H1 (cell line): ENCODE results near the gene LRRC3C. TPM values are rescaled to one million over a fixed set of nuclear protein-coding genes. Genes with fewer than 3 reads are reported as not detected.

Source experiments
- CTCF ChIA-PET: fragments of 300-600 bp; sonication (Branson Sonifier 250); formaldehyde crosslinking; loops from one replicate; lab custom pipeline; 2021; ENCODE audit not compliant: partially characterized antibody; lab: Charles Lee
- POLR2A ChIA-PET: fragments of 300-600 bp; sonication (Branson Sonifier 250); formaldehyde crosslinking; loops from one replicate; lab custom pipeline; 2021; ENCODE audit warnings: inconsistent platforms; ENCODE audit not compliant: partially characterized antibody; lab: Charles Lee
- DNase-seq, 2 experiments: peaks; one replicate each; pipeline versions ENCODE4 v3.0.0 to v3.0.0-alpha.2; 2010 to 2022; ENCODE audit warnings: low spot score in 2 of 2, low read depth in 1 of 2, mixed read lengths in 1 of 2
- FAIRE-seq: peaks from 2 replicates; lab custom pipeline; 2011; peaks lifted over from hg19 to GRCh38; lab: Jason Lieb, UNC
- H2AFZ ChIP-seq: 2 replicates; pipeline ENCODE4 v1.8.1; 2012; ENCODE audit warnings: low read length, inconsistent platforms
- H2AK5ac ChIP-seq: 2 replicates; pipeline ENCODE4 v1.6.1; 2013; ENCODE audit warnings: low read depth, low read length
- H2BK120ac ChIP-seq: replicated peaks from 2 replicates; pipeline ENCODE3; 2013; ENCODE audit warnings: low read depth, low read length, inconsistent platforms
- H2BK12ac ChIP-seq: 2 replicates; pipeline ENCODE4 v1.6.1; 2013; ENCODE audit warnings: low read depth, low read length
- H2BK15ac ChIP-seq: 2 replicates; pipeline ENCODE4 v1.6.1; 2013; ENCODE audit warnings: low read length
- H2BK20ac ChIP-seq: 2 replicates; pipeline ENCODE4 v1.6.1; 2013; ENCODE audit warnings: low read length
- H2BK5ac ChIP-seq: 2 replicates; pipeline ENCODE4 v1.6.1; 2013; ENCODE audit warnings: low read depth, low read length
- H3K14ac ChIP-seq: 2 replicates; pipeline ENCODE4 v1.6.1; 2013; ENCODE audit warnings: inconsistent platforms; ENCODE audit not compliant: insufficient read length
- H3K18ac ChIP-seq: 2 replicates; pipeline ENCODE4 v1.6.1; 2013; ENCODE audit warnings: low read length; ENCODE audit errors: extremely low read depth
- H3K23ac ChIP-seq: 2 replicates; pipeline ENCODE4 v1.6.1; 2013; ENCODE audit warnings: inconsistent platforms; ENCODE audit not compliant: insufficient read length
- H3K23me2 ChIP-seq: 2 replicates; pipeline ENCODE4 v1.6.1; 2013; ENCODE audit warnings: low read depth, low read length
- H3K27ac ChIP-seq: 2 replicates; pipeline ENCODE4 v1.6.1; 2011; ENCODE audit warnings: low read depth, low read length, inconsistent platforms
- H3K27me3 ChIP-seq, 4 experiments: replicated peaks in 1 of 4; 1 replicate in 1 of 4; 2 replicates in 3 of 4; pipeline versions ENCODE4 v1.6.1 to v1.8.1; 2011 to 2013; ENCODE audit warnings: low read length in 3 of 4, mild to moderate bottlenecking in 3 of 4, inconsistent platforms in 2 of 4, mixed read lengths in 2 of 4, moderate library complexity in 1 of 4; ENCODE audit not compliant: control insufficient read depth in 3 of 4, insufficient read depth in 3 of 4; ENCODE audit errors: extremely low read depth in 1 of 4
- H3K36me3 ChIP-seq, 4 experiments: 2 replicates each; pipeline versions ENCODE4 v1.6.1 to v1.8.1; 2011 to 2013; ENCODE audit warnings: mild to moderate bottlenecking in 4 of 4, low read length in 3 of 4, moderate library complexity in 2 of 4, control low read depth in 1 of 4, inconsistent platforms in 1 of 4; ENCODE audit not compliant: insufficient read depth in 4 of 4, control insufficient read depth in 2 of 4
- H3K4ac ChIP-seq: replicated peaks from 2 replicates; pipeline ENCODE3; 2013; ENCODE audit warnings: low read length, low read depth, mixed read lengths, inconsistent platforms; ENCODE audit not compliant: insufficient read length
- H3K4me1 ChIP-seq, 4 experiments: replicated peaks in 1 of 4; 1 replicate in 1 of 4; 2 replicates in 3 of 4; pipeline versions ENCODE4 v1.6.1 to v1.8.1; 2011 to 2013; ENCODE audit warnings: low read length in 3 of 4, inconsistent platforms in 2 of 4, mixed read lengths in 1 of 4; ENCODE audit not compliant: insufficient read depth in 4 of 4, control insufficient read depth in 3 of 4
- H3K4me2 ChIP-seq, 2 experiments: 2 replicates each; pipeline versions ENCODE4 v1.6.1 to v1.8.1; 2011 to 2013; ENCODE audit warnings: low read depth in 2 of 2, low read length in 2 of 2, control low read depth in 1 of 2, inconsistent platforms in 1 of 2, mild to moderate bottlenecking in 1 of 2; ENCODE audit not compliant: insufficient read depth in 1 of 2
- H3K4me3 ChIP-seq, 4 experiments: fragments of 200-600, 300-600 bp in 1 of 4; sonication (generic), shearing (Covaris generic), sonication (Bioruptor Twin) in 1 of 4; 2 replicates each; pipeline versions ENCODE4 v1.5.1 to v1.8.1; 2011 to 2016; ENCODE audit warnings: low read length in 4 of 4, low read depth in 3 of 4, control low read depth in 2 of 4, inconsistent platforms in 2 of 4, mild to moderate bottlenecking in 2 of 4, mixed read lengths in 1 of 4, moderate library complexity in 1 of 4; ENCODE audit not compliant: insufficient read depth in 2 of 4; ENCODE audit errors: extremely low read depth in 1 of 4
- H3K56ac ChIP-seq: replicated peaks from 2 replicates; pipeline ENCODE3; 2013; ENCODE audit warnings: low read depth, mild to moderate bottlenecking, mixed read lengths, low read length, inconsistent platforms; ENCODE audit not compliant: insufficient read length
- H3K79me1 ChIP-seq: 2 replicates; pipeline ENCODE4 v1.6.1; 2013; ENCODE audit warnings: low read depth, low read length, control low read depth
- H3K79me2 ChIP-seq, 2 experiments: 2 replicates each; pipeline versions ENCODE4 v1.6.1 to v1.8.1; 2012 to 2013; ENCODE audit warnings: low read length in 2 of 2, mild to moderate bottlenecking in 2 of 2, inconsistent platforms in 1 of 2; ENCODE audit not compliant: insufficient read depth in 2 of 2, control insufficient read depth in 1 of 2
- H3K9ac ChIP-seq, 4 experiments: replicated peaks in 1 of 4; 1 replicate in 1 of 4; 2 replicates in 3 of 4; pipeline versions ENCODE4 v1.6.1 to v1.8.1; 2011 to 2013; ENCODE audit warnings: low read depth in 3 of 4, low read length in 3 of 4, control low read depth in 2 of 4, mild to moderate bottlenecking in 2 of 4, moderate library complexity in 2 of 4, inconsistent platforms in 1 of 4; ENCODE audit errors: extremely low read depth in 1 of 4
- H3K9me3 ChIP-seq, 2 experiments: 2 replicates each; pipeline versions ENCODE4 v1.6.1 to v1.8.1; 2012 to 2013; ENCODE audit warnings: mild to moderate bottlenecking in 2 of 2, moderate library complexity in 2 of 2, control low read depth in 1 of 2, inconsistent platforms in 1 of 2, low read depth in 1 of 2, low read length in 1 of 2, mixed read lengths in 1 of 2; ENCODE audit not compliant: insufficient read depth in 2 of 2
- H4K20me1 ChIP-seq, 2 experiments: replicated peaks in 1 of 2; 2 replicates each; pipeline versions ENCODE3 to v1.8.1; 2011 to 2013; ENCODE audit warnings: inconsistent platforms in 2 of 2, low read length in 2 of 2, mild to moderate bottlenecking in 1 of 2; ENCODE audit not compliant: insufficient read depth in 2 of 2, control insufficient read depth in 1 of 2
- H4K5ac ChIP-seq: 2 replicates; pipeline ENCODE4 v1.6.1; 2013; ENCODE audit warnings: low read length, low read depth, mixed read lengths, inconsistent platforms; ENCODE audit not compliant: insufficient read length
- H4K8ac ChIP-seq: 2 replicates; pipeline ENCODE4 v1.8.0; 2013; ENCODE audit warnings: mild to moderate bottlenecking, moderate library complexity, low read length, inconsistent platforms; ENCODE audit not compliant: insufficient read depth; ENCODE audit errors: extremely low read depth
- H4K91ac ChIP-seq: replicated peaks from 2 replicates; pipeline ENCODE3; 2013; ENCODE audit warnings: low read length, mixed read lengths, inconsistent platforms; ENCODE audit not compliant: insufficient read length
- EP300 ChIP-seq, 2 experiments: IDR thresholded peaks; 1 replicate in 1 of 2; 2 replicates in 1 of 2; pipeline ENCODE4 v1.6.1; 2011 to 2012; ENCODE audit warnings: low read depth in 2 of 2, low read length in 2 of 2, mild to moderate bottlenecking in 2 of 2, borderline replicate concordance in 1 of 2, inconsistent platforms in 1 of 2, moderate library complexity in 1 of 2
- EZH2 ChIP-seq: fragments of 200-600 bp; sonication (generic); IDR thresholded peaks from 2 replicates; pipeline ENCODE4 v1.7.1; 2012; ENCODE audit warnings: low read depth, mild to moderate bottlenecking, moderate library complexity, low read length, inconsistent platforms; ENCODE audit not compliant: severe bottlenecking
- HDAC6 ChIP-seq: IDR thresholded peaks from one replicate; pipeline ENCODE4 v1.7.1; 2012; ENCODE audit warnings: low read depth, mild to moderate bottlenecking, inconsistent platforms, low read length, moderate library complexity
- KDM1A ChIP-seq: fragments of 200-600, 300-600 bp; sonication (generic); IDR thresholded peaks from 2 replicates; pipeline ENCODE4 v1.7.1; 2016; ENCODE audit warnings: mild to moderate bottlenecking, low read length, borderline replicate concordance
- MAFK ChIP-seq: IDR thresholded peaks from 2 replicates; pipeline ENCODE4 v1.6.1; 2012; ENCODE audit warnings: low read depth, mild to moderate bottlenecking, improper control_type of control experiment, low read length
- SUZ12 ChIP-seq: fragments of 200-600 bp; sonication (generic); IDR thresholded peaks from 2 replicates; pipeline ENCODE4 v1.6.1; 2012; ENCODE audit warnings: mild to moderate bottlenecking, inconsistent platforms, low read length, moderate library complexity, mixed read lengths
- polyA plus RNA-seq, 7 experiments: library from polyadenylated mRNA; depleted of rRNA in 3 of 7; stranded (reverse) in 5 of 7; unstranded in 2 of 7; fragments of >200 nt in 5 of 7; fragments of 200-250 nt in 2 of 7; gene quantifications; 1 replicate in 5 of 7; 2 replicates in 1 of 7; 4 replicates in 1 of 7; pipeline versions ENCODE4 v1.2.1 to v1.2.3, GENCODE V29; 2011 to 2013; ENCODE audit warnings: missing spikeins in 2 of 7, mixed read lengths in 2 of 7
- total RNA-seq: library from RNA; stranded (reverse); fragmentation: NEBNext Ultra II Directional; extraction: Animal tissue kit (Norgen Biotek cat#: 25700); gene quantifications from 2 replicates; pipeline ENCODE4 v1.2.1, GENCODE V29; 2021

LRRC3C gene
- total and polyA plus RNA-seq, 2 of the 8 experiments (the other 6 are each of a cell fraction or from before 2014, with no cell fraction given): not detected

- Histone ChIP-seq H4K8ac (no peak overlapping the region), H4K5ac (no peak overlapping the region), H3K36me3 (no peaks in the 10 kb centered on the region; a peak in 1 of 8 replicates), H3K9ac (no peak overlapping the region), H3K23me2 (no peaks in the 10 kb centered on the region), H2BK20ac (no peak overlapping the region), H3K56ac (no peak overlapping the region), H3K27ac (no peak overlapping the region), H3K27me3 (no peaks in the 10 kb centered on the region), H2BK12ac (no peak overlapping the region), H3K4me3 (no peak overlapping the region), H3K23ac (no peak overlapping the region), H2BK5ac (no peak overlapping the region), H3K4me2 (no peak overlapping the region), H2BK15ac (no peak overlapping the region), H4K20me1 (no peaks in the 10 kb centered on the region), H3K14ac (no peak overlapping the region), H3K9me3 (no peaks in the 10 kb centered on the region), H2AFZ (no peak overlapping the region), H2BK120ac (no peak overlapping the region), H3K79me1 (no peaks in the 10 kb centered on the region), H2AK5ac (no peak overlapping the region), H3K4me1 (no peaks in the 10 kb centered on the region), H3K4ac (no peak overlapping the region), H4K91ac (no peak overlapping the region), H3K18ac (no peak overlapping the region), H3K79me2 (no peaks in the 10 kb centered on the region)
- DNase-seq: no peak
- no peak for FAIRE-seq
- ChIA-PET POLR2A (interaction anchor here (0.9 to 1.0 kb wide), 2 partner anchors 10 to 81 kb away, joined by 3 to 4 read pairs; partner anchors contain the start of gene PSMD3), CTCF (interaction anchor here (0.6 to 0.7 kb wide), 2 partner anchors 20 to 143 kb away, joined by 3 read pairs; partner anchors contain the start of gene GSDMB)
- TF ChIP-seq MAFK: no peak
- TF ChIP-seq EP300 (IDR thresholded peaks at IDR 0.05; ENCODE audit: borderline replicate concordance in 1 of 2, low read depth in 2 of 2, low read length in 2 of 2): no peak
- TF ChIP-seq KDM1A: no peak
- no peak for TF ChIP-seq EZH2
- no peak for TF ChIP-seq SUZ12
- TF ChIP-seq HDAC6: no peak
These were observed 28.3 kb upstream of the LRRC3C start for GRCh38 chr17:39899215-39899614.
